Measurements from ENCODE around the gene SLC12A7.

GRCh38 chr5:1111241-1111726 is 579 bp downstream of the SLC12A7 start:
- TF ChIP-seq CTCF (conservative IDR thresholded peaks at IDR 0.05) (no peak), EZH2 (IDR thresholded peaks at IDR 0.05; ENCODE audit: low read depth) (no peak)

Data from PC-9 (cell line).